H1 (cell line): Measurements from ENCODE around the gene ADORA1. TPM values are rescaled to one million over a fixed set of nuclear protein-coding genes. Genes with fewer than 3 reads are reported as not detected.

Source experiments
- CTCF ChIA-PET: fragments of 300-600 bp; sonication (Branson Sonifier 250); formaldehyde crosslinking; loops from one replicate; lab custom pipeline; 2021; ENCODE audit not compliant: partially characterized antibody; lab: Charles Lee
- POLR2A ChIA-PET: fragments of 300-600 bp; sonication (Branson Sonifier 250); formaldehyde crosslinking; loops from one replicate; lab custom pipeline; 2021; ENCODE audit warnings: inconsistent platforms; ENCODE audit not compliant: partially characterized antibody; lab: Charles Lee
- DNase-seq, 2 experiments: peaks; one replicate each; pipeline versions ENCODE4 v3.0.0 to v3.0.0-alpha.2; 2010 to 2022; ENCODE audit warnings: low spot score in 2 of 2, low read depth in 1 of 2, mixed read lengths in 1 of 2
- FAIRE-seq: peaks from 2 replicates; lab custom pipeline; 2011; peaks lifted over from hg19 to GRCh38; lab: Jason Lieb, UNC
- H2AFZ ChIP-seq: 2 replicates; pipeline ENCODE4 v1.8.1; 2012; ENCODE audit warnings: low read length, inconsistent platforms
- H2AK5ac ChIP-seq: 2 replicates; pipeline ENCODE4 v1.6.1; 2013; ENCODE audit warnings: low read depth, low read length
- H2BK120ac ChIP-seq: replicated peaks from 2 replicates; pipeline ENCODE3; 2013; ENCODE audit warnings: low read depth, low read length, inconsistent platforms
- H2BK12ac ChIP-seq: 2 replicates; pipeline ENCODE4 v1.6.1; 2013; ENCODE audit warnings: low read depth, low read length
- H2BK15ac ChIP-seq: 2 replicates; pipeline ENCODE4 v1.6.1; 2013; ENCODE audit warnings: low read length
- H2BK20ac ChIP-seq: 2 replicates; pipeline ENCODE4 v1.6.1; 2013; ENCODE audit warnings: low read length
- H2BK5ac ChIP-seq: 2 replicates; pipeline ENCODE4 v1.6.1; 2013; ENCODE audit warnings: low read depth, low read length
- H3K14ac ChIP-seq: 2 replicates; pipeline ENCODE4 v1.6.1; 2013; ENCODE audit warnings: inconsistent platforms; ENCODE audit not compliant: insufficient read length
- H3K18ac ChIP-seq: 2 replicates; pipeline ENCODE4 v1.6.1; 2013; ENCODE audit warnings: low read length; ENCODE audit errors: extremely low read depth
- H3K23ac ChIP-seq: 2 replicates; pipeline ENCODE4 v1.6.1; 2013; ENCODE audit warnings: inconsistent platforms; ENCODE audit not compliant: insufficient read length
- H3K23me2 ChIP-seq: 2 replicates; pipeline ENCODE4 v1.6.1; 2013; ENCODE audit warnings: low read depth, low read length
- H3K27ac ChIP-seq: 2 replicates; pipeline ENCODE4 v1.6.1; 2011; ENCODE audit warnings: low read depth, low read length, inconsistent platforms
- H3K27me3 ChIP-seq, 4 experiments: replicated peaks in 1 of 4; 1 replicate in 1 of 4; 2 replicates in 3 of 4; pipeline versions ENCODE4 v1.6.1 to v1.8.1; 2011 to 2013; ENCODE audit warnings: low read length in 3 of 4, mild to moderate bottlenecking in 3 of 4, inconsistent platforms in 2 of 4, mixed read lengths in 2 of 4, moderate library complexity in 1 of 4; ENCODE audit not compliant: control insufficient read depth in 3 of 4, insufficient read depth in 3 of 4; ENCODE audit errors: extremely low read depth in 1 of 4
- H3K36me3 ChIP-seq, 4 experiments: 2 replicates each; pipeline versions ENCODE4 v1.6.1 to v1.8.1; 2011 to 2013; ENCODE audit warnings: mild to moderate bottlenecking in 4 of 4, low read length in 3 of 4, moderate library complexity in 2 of 4, control low read depth in 1 of 4, inconsistent platforms in 1 of 4; ENCODE audit not compliant: insufficient read depth in 4 of 4, control insufficient read depth in 2 of 4
- H3K4ac ChIP-seq: replicated peaks from 2 replicates; pipeline ENCODE3; 2013; ENCODE audit warnings: low read length, low read depth, mixed read lengths, inconsistent platforms; ENCODE audit not compliant: insufficient read length
- H3K4me1 ChIP-seq, 4 experiments: replicated peaks in 1 of 4; 1 replicate in 1 of 4; 2 replicates in 3 of 4; pipeline versions ENCODE4 v1.6.1 to v1.8.1; 2011 to 2013; ENCODE audit warnings: low read length in 3 of 4, inconsistent platforms in 2 of 4, mixed read lengths in 1 of 4; ENCODE audit not compliant: insufficient read depth in 4 of 4, control insufficient read depth in 3 of 4
- H3K4me2 ChIP-seq, 2 experiments: 2 replicates each; pipeline versions ENCODE4 v1.6.1 to v1.8.1; 2011 to 2013; ENCODE audit warnings: low read depth in 2 of 2, low read length in 2 of 2, control low read depth in 1 of 2, inconsistent platforms in 1 of 2, mild to moderate bottlenecking in 1 of 2; ENCODE audit not compliant: insufficient read depth in 1 of 2
- H3K4me3 ChIP-seq, 4 experiments: fragments of 200-600, 300-600 bp in 1 of 4; sonication (generic), shearing (Covaris generic), sonication (Bioruptor Twin) in 1 of 4; 2 replicates each; pipeline versions ENCODE4 v1.5.1 to v1.8.1; 2011 to 2016; ENCODE audit warnings: low read length in 4 of 4, low read depth in 3 of 4, control low read depth in 2 of 4, inconsistent platforms in 2 of 4, mild to moderate bottlenecking in 2 of 4, mixed read lengths in 1 of 4, moderate library complexity in 1 of 4; ENCODE audit not compliant: insufficient read depth in 2 of 4; ENCODE audit errors: extremely low read depth in 1 of 4
- H3K56ac ChIP-seq: replicated peaks from 2 replicates; pipeline ENCODE3; 2013; ENCODE audit warnings: low read depth, mild to moderate bottlenecking, mixed read lengths, low read length, inconsistent platforms; ENCODE audit not compliant: insufficient read length
- H3K79me1 ChIP-seq: 2 replicates; pipeline ENCODE4 v1.6.1; 2013; ENCODE audit warnings: low read depth, low read length, control low read depth
- H3K79me2 ChIP-seq, 2 experiments: 2 replicates each; pipeline versions ENCODE4 v1.6.1 to v1.8.1; 2012 to 2013; ENCODE audit warnings: low read length in 2 of 2, mild to moderate bottlenecking in 2 of 2, inconsistent platforms in 1 of 2; ENCODE audit not compliant: insufficient read depth in 2 of 2, control insufficient read depth in 1 of 2
- H3K9ac ChIP-seq, 4 experiments: replicated peaks in 1 of 4; 1 replicate in 1 of 4; 2 replicates in 3 of 4; pipeline versions ENCODE4 v1.6.1 to v1.8.1; 2011 to 2013; ENCODE audit warnings: low read depth in 3 of 4, low read length in 3 of 4, control low read depth in 2 of 4, mild to moderate bottlenecking in 2 of 4, moderate library complexity in 2 of 4, inconsistent platforms in 1 of 4; ENCODE audit errors: extremely low read depth in 1 of 4
- H3K9me3 ChIP-seq, 2 experiments: 2 replicates each; pipeline versions ENCODE4 v1.6.1 to v1.8.1; 2012 to 2013; ENCODE audit warnings: mild to moderate bottlenecking in 2 of 2, moderate library complexity in 2 of 2, control low read depth in 1 of 2, inconsistent platforms in 1 of 2, low read depth in 1 of 2, low read length in 1 of 2, mixed read lengths in 1 of 2; ENCODE audit not compliant: insufficient read depth in 2 of 2
- H4K20me1 ChIP-seq, 2 experiments: replicated peaks in 1 of 2; 2 replicates each; pipeline versions ENCODE3 to v1.8.1; 2011 to 2013; ENCODE audit warnings: inconsistent platforms in 2 of 2, low read length in 2 of 2, mild to moderate bottlenecking in 1 of 2; ENCODE audit not compliant: insufficient read depth in 2 of 2, control insufficient read depth in 1 of 2
- H4K5ac ChIP-seq: 2 replicates; pipeline ENCODE4 v1.6.1; 2013; ENCODE audit warnings: low read length, low read depth, mixed read lengths, inconsistent platforms; ENCODE audit not compliant: insufficient read length
- H4K8ac ChIP-seq: 2 replicates; pipeline ENCODE4 v1.8.0; 2013; ENCODE audit warnings: mild to moderate bottlenecking, moderate library complexity, low read length, inconsistent platforms; ENCODE audit not compliant: insufficient read depth; ENCODE audit errors: extremely low read depth
- H4K91ac ChIP-seq: replicated peaks from 2 replicates; pipeline ENCODE3; 2013; ENCODE audit warnings: low read length, mixed read lengths, inconsistent platforms; ENCODE audit not compliant: insufficient read length
- BCL11A ChIP-seq, 2 experiments: IDR thresholded peaks; one replicate each; pipeline ENCODE4 v1.6.1; 2011; ENCODE audit warnings: low read depth in 2 of 2, low read length in 2 of 2, mild to moderate bottlenecking in 2 of 2
- CBX5 ChIP-seq: fragments of 300-800, 300-1000 bp; sonication (generic); IDR thresholded peaks from 2 replicates; pipeline ENCODE4 v1.7.1; 2016; ENCODE audit warnings: antibody characterized with exemption, low read length, low read depth
- CTBP2 ChIP-seq: IDR thresholded peaks from 2 replicates; pipeline ENCODE4 v1.7.0; 2011; ENCODE audit warnings: borderline replicate concordance, mild to moderate bottlenecking, moderate library complexity, mixed read lengths, low read length; ENCODE audit not compliant: insufficient read depth, insufficient read length
- GABPA ChIP-seq: IDR thresholded peaks from 2 replicates; pipeline ENCODE4 v1.6.1; 2011; ENCODE audit warnings: mild to moderate bottlenecking, low read length, moderate library complexity, borderline replicate concordance; ENCODE audit not compliant: insufficient read depth
- JUND ChIP-seq: IDR thresholded peaks from 2 replicates; pipeline ENCODE4 v1.6.1; 2011; ENCODE audit warnings: mild to moderate bottlenecking, improper control_type of control experiment, low read length
- KDM4A ChIP-seq: IDR thresholded peaks from one replicate; pipeline ENCODE4 v1.7.1; 2012; ENCODE audit warnings: low read depth, mild to moderate bottlenecking, moderate library complexity, low read length, inconsistent platforms; ENCODE audit not compliant: severe bottlenecking
- MAFK ChIP-seq: IDR thresholded peaks from 2 replicates; pipeline ENCODE4 v1.6.1; 2012; ENCODE audit warnings: low read depth, mild to moderate bottlenecking, improper control_type of control experiment, low read length
- WGBS, 2 experiments: shearing (Covaris generic) in 1 of 2; methylation state at CpG; one replicate each; pipeline versions ENCODE4 v1.1.6 to v1.1.7; 2013 to 2015; ENCODE audit warnings: low lambda C conversion rate in 2 of 2, mixed read lengths in 2 of 2, inconsistent platforms in 1 of 2, low coverage in 1 of 2, missing lambda C conversion rate in 1 of 2; ENCODE audit not compliant: insufficient replicate concordance in 2 of 2, insufficient coverage in 1 of 2, insufficient read length in 1 of 2; ENCODE audit errors: extremely low coverage in 1 of 2, missing lambda C conversion rate in 1 of 2; 5-methylcytosine and 5-hydroxymethylcytosine counted together
- polyA plus RNA-seq, 7 experiments: library from polyadenylated mRNA; depleted of rRNA in 3 of 7; stranded (reverse) in 5 of 7; unstranded in 2 of 7; fragments of >200 nt in 5 of 7; fragments of 200-250 nt in 2 of 7; gene quantifications; 1 replicate in 5 of 7; 2 replicates in 1 of 7; 4 replicates in 1 of 7; pipeline versions ENCODE4 v1.2.1 to v1.2.3, GENCODE V29; 2011 to 2013; ENCODE audit warnings: missing spikeins in 2 of 7, mixed read lengths in 2 of 7
- total RNA-seq: library from RNA; stranded (reverse); fragmentation: NEBNext Ultra II Directional; extraction: Animal tissue kit (Norgen Biotek cat#: 25700); gene quantifications from 2 replicates; pipeline ENCODE4 v1.2.1, GENCODE V29; 2021

The ADORA1 gene
- total and polyA plus RNA-seq, 2 of the 8 experiments (the other 6 are each of a cell fraction or from before 2014, with no cell fraction given) = 3.3 to 6.7 TPM

DNA sequence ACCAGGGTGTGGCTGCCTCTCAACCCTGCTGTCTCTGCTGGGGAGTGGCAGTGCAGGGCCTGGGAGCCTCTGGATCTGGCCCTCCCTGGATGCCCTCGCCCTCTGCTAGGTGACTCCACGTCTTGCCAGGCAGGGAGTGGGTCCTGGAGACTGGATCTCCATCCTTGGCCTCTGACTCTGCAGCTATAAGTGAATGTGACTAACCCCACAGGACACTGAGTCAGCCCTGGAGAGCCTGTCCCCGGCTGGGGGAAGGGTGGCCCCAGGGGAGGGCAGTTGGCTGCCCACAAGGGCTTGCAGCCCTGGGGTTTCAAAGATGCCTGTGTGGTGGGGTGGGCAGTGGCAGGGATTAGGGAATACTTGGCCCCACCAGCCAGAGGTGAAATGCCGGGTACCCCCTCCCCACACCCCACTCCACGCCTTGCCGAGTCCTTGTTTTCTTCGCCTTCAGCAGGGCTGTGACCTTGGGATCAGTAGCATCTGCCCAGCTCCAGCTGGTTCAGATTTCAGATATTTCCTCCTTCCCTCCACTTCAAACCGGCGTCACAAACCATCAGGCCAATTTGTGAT lies 50.0 kb downstream of the ADORA1 start:
- Histone ChIP-seq H2BK20ac (no peak overlapping the region), H3K14ac (no peak overlapping the region), H2BK15ac (peak overlapping the region; percentile 61; the same call in 1 of the 2 replicates), H3K4me2 (no peak overlapping the region), H3K79me2 (no peaks in the 10 kb centered on the region), H3K9ac (no peak overlapping the region), H3K9me3 (no peaks in the 10 kb centered on the region), H2BK120ac (no peak overlapping the region), H3K36me3 (no peaks in the 10 kb centered on the region), H3K4ac (no peak overlapping the region), H4K20me1 (no peaks in the 10 kb centered on the region), H3K79me1 (no peaks in the 10 kb centered on the region), H3K18ac (no peak overlapping the region), H3K23me2 (no peaks in the 10 kb centered on the region), H3K56ac (no peak overlapping the region), H2AK5ac (no peak overlapping the region), H2AFZ (no peak overlapping the region), H4K8ac (peak overlapping the region; percentile 18; the same call in 1 of the 2 replicates), H3K27me3 (no peaks in the 10 kb centered on the region), H4K91ac (no peak overlapping the region), H3K23ac (no peak overlapping the region), H3K4me3 (no peak overlapping the region), H2BK5ac (no peak overlapping the region), H4K5ac (no peak overlapping the region), H2BK12ac (no peak overlapping the region), H3K4me1 (peaks cover 0 to 7% (median 3%) of the 10 kb centered on the region in 4 experiments; a peak in 4 of 7 replicates), H3K27ac (no peak overlapping the region)
- POLR2A ChIA-PET = no interaction called here
- TF ChIP-seq CTBP2 (no peak), JUND (no peak), CBX5 (no peak), BCL11A (IDR thresholded peaks at IDR 0.05; ENCODE audit: low read depth in 2 of 2, low read length in 2 of 2) (no peak), GABPA (no peak), MAFK (no peak), KDM4A (no peak)
- CTCF ChIA-PET = interaction anchor here (0.6 to 12.8 kb wide), 14 partner anchors 17 to 143 kb away, joined by 3 to 140 read pairs (median 6); no protein-coding TSS in a partner anchor
- 78% methylated on average over 9 of the region's 9 CpGs; no CpG with 5 or more reads in 1 of the 2 experiments for WGBS, 2 experiments
- no peak for FAIRE-seq
- no peak for DNase-seq
